HCT116 (cell line): ENCODE data around the gene PFN2. TPM values are rescaled to one million over a fixed set of nuclear protein-coding genes. Genes with fewer than 3 reads are reported as not detected.
A peak's percentile ranks its signal among the peaks of the same experiment; 100 is the strongest.

Experiments used
- ATAC-seq: fragments of 200-7000 bp; cut with Tn5 transposase; 2 replicates; pipeline ENCODE4 v1.9.1; 2020; ENCODE audit warnings: mild to moderate bottlenecking, moderate library complexity
- BruUV-seq: library from RNA; stranded (reverse); fragments of 400-500 nt; replicated peaks from 2 replicates; lab custom pipeline; 2021; lab: Mats Ljungman, UMichigan
- CTCF ChIA-PET: fragments of 300-600 bp; sonication (Branson Sonifier 250); formaldehyde crosslinking; loops from one replicate; lab custom pipeline; 2021; ENCODE audit warnings: antibody characterized with exemption; lab: Charles Lee
- POLR2A ChIA-PET: fragments of 300-600, 350-600 bp; sonication (Branson Sonifier 250); formaldehyde crosslinking; loops from one replicate; lab custom pipeline; 2021; ENCODE audit warnings: antibody characterized with exemption; lab: Charles Lee
- RAD21 ChIA-PET, 2 experiments: fragments of 300-600 bp; sonication (Branson Sonifier 250); formaldehyde crosslinking; loops; one replicate each; lab custom pipeline; 2023; ENCODE audit warnings: low total read pairs in 2 of 2; ENCODE audit not compliant: uncharacterized antibody in 2 of 2, unreplicated experiment in 2 of 2, low non-redundant PET in 1 of 2; lab: Charles Lee
- DNase-seq: peaks from one replicate; pipeline ENCODE4 v3.0.0-alpha.2; 2010; ENCODE audit warnings: low read depth, low spot score
- H2AFZ ChIP-seq: fragments of 200-600 bp; shearing (Covaris generic), sonication (generic); 2 replicates; pipeline ENCODE4 v1.6.1; 2017; ENCODE audit warnings: low read depth, mixed run types, mixed read lengths, antibody characterized with exemption, low read length; ENCODE audit not compliant: poor library complexity, severe bottlenecking
- H3K27ac ChIP-seq: 2 replicates; pipeline ENCODE4 v1.5.1; 2012; ENCODE audit warnings: low read depth, low read length
- H3K27me3 ChIP-seq: fragments of 200-600 bp; sonication (generic); 2 replicates; pipeline ENCODE4 v1.6.1; 2016; ENCODE audit warnings: mixed run types, low read length, mixed read lengths; ENCODE audit not compliant: insufficient read depth
- H3K36me3 ChIP-seq, 2 experiments: fragments of 200-500 bp in 1 of 2; fragments of 200-600 bp in 1 of 2; sonication (Bioruptor generic) in 1 of 2; sonication (generic) in 1 of 2; 2 replicates each; pipeline versions ENCODE4 v1.5.1 to v1.6.1; 2014 to 2016; ENCODE audit warnings: low read length in 2 of 2, inconsistent platforms in 1 of 2, mixed read lengths in 1 of 2, mixed run types in 1 of 2; ENCODE audit not compliant: insufficient read depth in 2 of 2, control insufficient read depth in 1 of 2
- H3K4me1 ChIP-seq, 2 experiments: fragments of 200-600 bp in 1 of 2; sonication (generic) in 1 of 2; 2 replicates each; pipeline versions ENCODE4 v1.5.1 to v1.6.1; 2012 to 2017; ENCODE audit warnings: low read length in 2 of 2, inconsistent platforms in 1 of 2, mild to moderate bottlenecking in 1 of 2, mixed read lengths in 1 of 2, mixed run types in 1 of 2, moderate library complexity in 1 of 2; ENCODE audit not compliant: insufficient read depth in 2 of 2, control insufficient read depth in 1 of 2
- H3K4me2 ChIP-seq: fragments of 200-600 bp; sonication (generic); 2 replicates; pipeline ENCODE4 v1.6.1; 2017; ENCODE audit warnings: mixed run types, low read length, mixed read lengths
- H3K4me3 ChIP-seq, 2 experiments: fragments of 200-600 bp in 1 of 2; sonication (generic) in 1 of 2; replicated peaks in 1 of 2; 2 replicates each; pipeline ENCODE4 v1.5.1; 2011 to 2016; ENCODE audit warnings: low read length in 2 of 2, control low read depth in 1 of 2, low read depth in 1 of 2, mild to moderate bottlenecking in 1 of 2, mixed read lengths in 1 of 2, mixed run types in 1 of 2
- H3K79me2 ChIP-seq: fragments of 200-600 bp; sonication (generic); 2 replicates; pipeline ENCODE4 v1.6.1; 2017; ENCODE audit warnings: mild to moderate bottlenecking, mixed run types, low read length, moderate library complexity, mixed read lengths; ENCODE audit not compliant: insufficient read depth
- H3K9ac ChIP-seq: fragments of 200-600 bp; sonication (generic); 2 replicates; pipeline ENCODE4 v1.6.1; 2016; ENCODE audit warnings: low read length, mixed read lengths
- H3K9me2 ChIP-seq: fragments of 200-600 bp; sonication (generic), shearing (Covaris generic); 2 replicates; pipeline ENCODE4 v1.6.1; 2017; ENCODE audit warnings: mixed run types, mild to moderate bottlenecking, moderate library complexity; ENCODE audit not compliant: insufficient read depth
- H3K9me3 ChIP-seq, 2 experiments: fragments of 200-500 bp in 1 of 2; fragments of 200-600 bp in 1 of 2; sonication (Bioruptor generic) in 1 of 2; sonication (generic) in 1 of 2; 2 replicates each; pipeline ENCODE4 v1.6.1; 2014 to 2017; ENCODE audit warnings: low read length in 2 of 2, mixed read lengths in 2 of 2, inconsistent platforms in 1 of 2, low read depth in 1 of 2, mild to moderate bottlenecking in 1 of 2, mixed run types in 1 of 2, moderate library complexity in 1 of 2; ENCODE audit not compliant: control insufficient read depth in 1 of 2, insufficient read depth in 1 of 2
- H4K20me1 ChIP-seq: fragments of 200-600 bp; sonication (generic), shearing (Covaris generic); 2 replicates; pipeline ENCODE4 v1.6.1; 2017; ENCODE audit warnings: mixed run types, mild to moderate bottlenecking, moderate library complexity; ENCODE audit not compliant: insufficient read depth
- CBX3 ChIP-seq: IDR thresholded peaks from 2 replicates; pipeline ENCODE4 v1.6.1; 2012; ENCODE audit warnings: low read depth
- CEBPB ChIP-seq: IDR thresholded peaks from 2 replicates; pipeline ENCODE4 v1.6.1; 2012; ENCODE audit warnings: low read depth
- EGR1 ChIP-seq: IDR thresholded peaks from 2 replicates; pipeline ENCODE4 v1.6.1; 2012; ENCODE audit warnings: low read depth
- ELF1 ChIP-seq: IDR thresholded peaks from 2 replicates; pipeline ENCODE4 v1.6.1; 2012; ENCODE audit warnings: low read depth, borderline replicate concordance
- EZH2 ChIP-seq: fragments of 200-600 bp; sonication (generic); IDR thresholded peaks from 2 replicates; pipeline ENCODE4 v1.6.1; 2017; ENCODE audit warnings: antibody characterized with exemption, mixed run types
- EZH2phosphoT487 ChIP-seq: fragments of 200-600 bp; IDR thresholded peaks from 2 replicates; pipeline ENCODE4 v1.6.1; 2018; ENCODE audit warnings: antibody characterized with exemption, borderline replicate concordance
- FOSL1 ChIP-seq: IDR thresholded peaks from 2 replicates; pipeline ENCODE4 v1.6.1; 2012; ENCODE audit warnings: low read depth
- JUND ChIP-seq: IDR thresholded peaks from 2 replicates; pipeline ENCODE4 v1.6.1; 2012
- POLR2A ChIP-seq: IDR thresholded peaks from 2 replicates; pipeline ENCODE4 v1.7.0; 2011; ENCODE audit warnings: borderline replicate concordance; ENCODE audit not compliant: insufficient read depth, insufficient read length; ENCODE audit errors: extremely low read depth
- RAD21 ChIP-seq: IDR thresholded peaks from 2 replicates; pipeline ENCODE4 v1.6.1; 2012; ENCODE audit warnings: low read depth, mild to moderate bottlenecking
- SIN3A ChIP-seq: IDR thresholded peaks from 2 replicates; pipeline ENCODE4 v1.6.1; 2012; ENCODE audit warnings: low read depth
- SP1 ChIP-seq: IDR thresholded peaks from 2 replicates; pipeline ENCODE4 v1.6.1; 2012; ENCODE audit warnings: low read depth
- SRF ChIP-seq: IDR thresholded peaks from 2 replicates; pipeline ENCODE4 v1.6.1; 2012; ENCODE audit warnings: low read depth
- TCF7L2 ChIP-seq: IDR thresholded peaks from 2 replicates; pipeline ENCODE4 v1.7.0; 2011; ENCODE audit warnings: borderline replicate concordance, inconsistent platforms; ENCODE audit not compliant: insufficient read depth, insufficient read length; ENCODE audit errors: extremely low read depth
- ZFX ChIP-seq: fragments of 450-650 bp; IDR thresholded peaks from 2 replicates; pipeline ENCODE4 v1.6.1; 2017
- ZNF274 ChIP-seq: fragments of 200-500 bp; sonication (Bioruptor generic); IDR thresholded peaks from 2 replicates; pipeline ENCODE4 v1.6.1; 2014; ENCODE audit warnings: mild to moderate bottlenecking, low read depth, low read length, inconsistent platforms
- intact Hi-C: fragments of 100-400 bp; cut with micrococcal nuclease; formaldehyde crosslinking; loops from 2 replicates; pipeline ENCODE4 v1.10.0; 2022
- total RNA-seq: library from RNA; stranded (reverse); gene quantifications from one replicate; pipeline ENCODE4 v1.2.1, GENCODE V29; 2021; ENCODE audit not compliant: unreplicated experiment
- TF ChIP-seq, protein P1 (sequence below): IDR thresholded peaks from 2 replicates; pipeline ENCODE4 v1.6.1; 2011; ENCODE audit warnings: mild to moderate bottlenecking, low read length, moderate library complexity; ENCODE audit not compliant: insufficient replicate concordance; ENCODE audit errors: extremely low read depth
- TF ChIP-seq, protein P2 (sequence below): IDR thresholded peaks from 2 replicates; pipeline ENCODE4 v1.6.1; 2012
- TF ChIP-seq, protein P3 (sequence below), 3 experiments: fragments of 200-600 bp in 1 of 3; sonication (generic) in 1 of 3; IDR thresholded peaks in 2 of 3; conservative IDR thresholded peaks in 1 of 3; 2 replicates each; pipeline ENCODE4 v1.5.1; 2012 to 2017; ENCODE audit warnings: low read depth in 2 of 3, low read length in 2 of 3, antibody characterized with exemption in 1 of 3, borderline replicate concordance in 1 of 3, control low read depth in 1 of 3, mild to moderate bottlenecking in 1 of 3, mixed read lengths in 1 of 3, mixed run types in 1 of 3, moderate library complexity in 1 of 3; ENCODE audit not compliant: insufficient read depth in 1 of 3
- TF ChIP-seq, protein P4 (sequence below): IDR thresholded peaks from 2 replicates; pipeline ENCODE4 v1.6.1; 2012
- TF ChIP-seq, protein P5 (sequence below): IDR thresholded peaks from 2 replicates; pipeline ENCODE4 v1.6.1; 2012; ENCODE audit warnings: low read depth

Gene PFN2
- total RNA-seq, 1 experiment from 2014 or later: 131 TPM

DNA sequence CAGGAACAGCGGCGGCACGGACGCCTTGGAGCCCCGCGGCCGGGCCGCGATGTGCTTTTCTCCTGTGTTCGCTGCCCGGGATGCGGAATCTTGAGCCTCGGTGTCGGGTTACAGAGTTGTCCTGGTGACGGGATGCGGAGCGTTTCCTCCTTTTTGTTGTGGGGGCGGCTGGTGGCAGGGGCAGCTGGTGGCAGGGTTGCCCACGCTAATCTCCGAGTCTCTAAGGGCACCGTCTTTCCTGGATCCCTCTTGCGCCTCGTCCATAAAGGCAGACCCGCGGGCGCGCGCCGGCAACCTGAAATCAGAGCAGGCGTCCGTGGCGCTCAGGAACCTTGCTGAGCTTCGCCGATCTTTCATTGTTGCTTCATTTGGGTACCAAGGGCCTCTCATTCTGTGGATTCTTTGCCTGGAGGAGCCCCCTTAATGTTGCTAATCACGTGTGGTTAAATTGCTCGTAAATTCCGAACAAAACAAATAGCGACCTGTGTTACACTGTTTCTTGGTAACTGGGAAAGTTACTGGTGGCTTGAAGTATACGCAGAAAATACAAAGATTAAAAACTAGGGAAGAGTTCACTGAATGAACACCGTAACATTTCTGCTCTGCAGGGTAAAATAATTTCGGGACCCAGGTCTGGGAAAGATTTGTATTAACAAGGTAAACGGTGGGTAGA, 844 bp upstream of the PFN2 start:
- ChIA-PET CTCF (interaction anchor here (0.8 kb wide), 1 partner anchor 213 kb away, joined by 4 read pairs; no protein-coding TSS in a partner anchor), RAD21 (no interaction called here), POLR2A (no interaction called here)
- peak; percentile 49 for DNase-seq
- H3K27ac ChIP-seq: peak overlapping the region; percentile 89
- H4K20me1 ChIP-seq: no peaks in the 10 kb centered on the region
- H2AFZ ChIP-seq: peak overlapping the region; percentile 37
- H3K4me2 ChIP-seq: peak overlapping the region; percentile 83
- BruUV-seq: TSS peak; percentile 70
- peaks cover 3 to 13% of the 10 kb centered on the region in 2 experiments; a peak in 2 of 4 replicates for H3K36me3 ChIP-seq
- intact Hi-C loops: no loop called here
- H3K27me3 ChIP-seq: no peaks in the 10 kb centered on the region
- H3K9ac ChIP-seq: peak overlapping the region; percentile 80
- H3K79me2 ChIP-seq: peaks cover 44% of the 10 kb centered on the region
- H3K4me1 ChIP-seq: peaks cover 7 to 26% of the 10 kb centered on the region in 2 experiments; a peak in 3 of 4 replicates
- no peaks in the 10 kb centered on the region for H3K9me3 ChIP-seq
- peak; percentile 40 for ATAC-seq
- H3K9me2 ChIP-seq: no peaks in the 10 kb centered on the region
- peak overlapping the region; percentile 62 to 66 for H3K4me3 ChIP-seq
- TF ChIP-seq, protein P1, sequence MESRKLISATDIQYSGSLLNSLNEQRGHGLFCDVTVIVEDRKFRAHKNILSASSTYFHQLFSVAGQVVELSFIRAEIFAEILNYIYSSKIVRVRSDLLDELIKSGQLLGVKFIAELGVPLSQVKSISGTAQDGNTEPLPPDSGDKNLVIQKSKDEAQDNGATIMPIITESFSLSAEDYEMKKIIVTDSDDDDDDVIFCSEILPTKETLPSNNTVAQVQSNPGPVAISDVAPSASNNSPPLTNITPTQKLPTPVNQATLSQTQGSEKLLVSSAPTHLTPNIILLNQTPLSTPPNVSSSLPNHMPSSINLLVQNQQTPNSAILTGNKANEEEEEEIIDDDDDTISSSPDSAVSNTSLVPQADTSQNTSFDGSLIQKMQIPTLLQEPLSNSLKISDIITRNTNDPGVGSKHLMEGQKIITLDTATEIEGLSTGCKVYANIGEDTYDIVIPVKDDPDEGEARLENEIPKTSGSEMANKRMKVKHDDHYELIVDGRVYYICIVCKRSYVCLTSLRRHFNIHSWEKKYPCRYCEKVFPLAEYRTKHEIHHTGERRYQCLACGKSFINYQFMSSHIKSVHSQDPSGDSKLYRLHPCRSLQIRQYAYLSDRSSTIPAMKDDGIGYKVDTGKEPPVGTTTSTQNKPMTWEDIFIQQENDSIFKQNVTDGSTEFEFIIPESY: no peak
- TF ChIP-seq ZFX (no peak), ZNF274 (no peak), TCF7L2 (peak; percentile 62), RAD21 (no peak), CEBPB (no peak), EGR1 (peak; percentile 74), JUND (no peak), ELF1 (no peak), FOSL1 (no peak), SP1 (no peak), SIN3A (0 out of 2 replicates have a peak, but pooled peaks have one; percentile 34), EZH2 (no peak), CBX3 (no peak), EZH2phosphoT487 (no peak), POLR2A (peak; percentile 16), SRF (no peak)
- TF ChIP-seq, protein P2, sequence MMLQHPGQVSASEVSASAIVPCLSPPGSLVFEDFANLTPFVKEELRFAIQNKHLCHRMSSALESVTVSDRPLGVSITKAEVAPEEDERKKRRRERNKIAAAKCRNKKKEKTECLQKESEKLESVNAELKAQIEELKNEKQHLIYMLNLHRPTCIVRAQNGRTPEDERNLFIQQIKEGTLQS: no peak
- TF ChIP-seq, protein P3, sequence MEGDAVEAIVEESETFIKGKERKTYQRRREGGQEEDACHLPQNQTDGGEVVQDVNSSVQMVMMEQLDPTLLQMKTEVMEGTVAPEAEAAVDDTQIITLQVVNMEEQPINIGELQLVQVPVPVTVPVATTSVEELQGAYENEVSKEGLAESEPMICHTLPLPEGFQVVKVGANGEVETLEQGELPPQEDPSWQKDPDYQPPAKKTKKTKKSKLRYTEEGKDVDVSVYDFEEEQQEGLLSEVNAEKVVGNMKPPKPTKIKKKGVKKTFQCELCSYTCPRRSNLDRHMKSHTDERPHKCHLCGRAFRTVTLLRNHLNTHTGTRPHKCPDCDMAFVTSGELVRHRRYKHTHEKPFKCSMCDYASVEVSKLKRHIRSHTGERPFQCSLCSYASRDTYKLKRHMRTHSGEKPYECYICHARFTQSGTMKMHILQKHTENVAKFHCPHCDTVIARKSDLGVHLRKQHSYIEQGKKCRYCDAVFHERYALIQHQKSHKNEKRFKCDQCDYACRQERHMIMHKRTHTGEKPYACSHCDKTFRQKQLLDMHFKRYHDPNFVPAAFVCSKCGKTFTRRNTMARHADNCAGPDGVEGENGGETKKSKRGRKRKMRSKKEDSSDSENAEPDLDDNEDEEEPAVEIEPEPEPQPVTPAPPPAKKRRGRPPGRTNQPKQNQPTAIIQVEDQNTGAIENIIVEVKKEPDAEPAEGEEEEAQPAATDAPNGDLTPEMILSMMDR (IDR thresholded peaks at IDR 0.05 in 2 of 3, conservative IDR thresholded peaks at IDR 0.05 in 1 of 3; ENCODE audit: borderline replicate concordance in 1 of 3, insufficient read depth in 1 of 3, low read depth in 2 of 3, low read length in 2 of 3): no peak
- TF ChIP-seq, protein P4, sequence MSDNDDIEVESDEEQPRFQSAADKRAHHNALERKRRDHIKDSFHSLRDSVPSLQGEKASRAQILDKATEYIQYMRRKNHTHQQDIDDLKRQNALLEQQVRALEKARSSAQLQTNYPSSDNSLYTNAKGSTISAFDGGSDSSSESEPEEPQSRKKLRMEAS: no peak
- TF ChIP-seq, protein P5, sequence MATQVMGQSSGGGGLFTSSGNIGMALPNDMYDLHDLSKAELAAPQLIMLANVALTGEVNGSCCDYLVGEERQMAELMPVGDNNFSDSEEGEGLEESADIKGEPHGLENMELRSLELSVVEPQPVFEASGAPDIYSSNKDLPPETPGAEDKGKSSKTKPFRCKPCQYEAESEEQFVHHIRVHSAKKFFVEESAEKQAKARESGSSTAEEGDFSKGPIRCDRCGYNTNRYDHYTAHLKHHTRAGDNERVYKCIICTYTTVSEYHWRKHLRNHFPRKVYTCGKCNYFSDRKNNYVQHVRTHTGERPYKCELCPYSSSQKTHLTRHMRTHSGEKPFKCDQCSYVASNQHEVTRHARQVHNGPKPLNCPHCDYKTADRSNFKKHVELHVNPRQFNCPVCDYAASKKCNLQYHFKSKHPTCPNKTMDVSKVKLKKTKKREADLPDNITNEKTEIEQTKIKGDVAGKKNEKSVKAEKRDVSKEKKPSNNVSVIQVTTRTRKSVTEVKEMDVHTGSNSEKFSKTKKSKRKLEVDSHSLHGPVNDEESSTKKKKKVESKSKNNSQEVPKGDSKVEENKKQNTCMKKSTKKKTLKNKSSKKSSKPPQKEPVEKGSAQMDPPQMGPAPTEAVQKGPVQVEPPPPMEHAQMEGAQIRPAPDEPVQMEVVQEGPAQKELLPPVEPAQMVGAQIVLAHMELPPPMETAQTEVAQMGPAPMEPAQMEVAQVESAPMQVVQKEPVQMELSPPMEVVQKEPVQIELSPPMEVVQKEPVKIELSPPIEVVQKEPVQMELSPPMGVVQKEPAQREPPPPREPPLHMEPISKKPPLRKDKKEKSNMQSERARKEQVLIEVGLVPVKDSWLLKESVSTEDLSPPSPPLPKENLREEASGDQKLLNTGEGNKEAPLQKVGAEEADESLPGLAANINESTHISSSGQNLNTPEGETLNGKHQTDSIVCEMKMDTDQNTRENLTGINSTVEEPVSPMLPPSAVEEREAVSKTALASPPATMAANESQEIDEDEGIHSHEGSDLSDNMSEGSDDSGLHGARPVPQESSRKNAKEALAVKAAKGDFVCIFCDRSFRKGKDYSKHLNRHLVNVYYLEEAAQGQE: no peak
